Measurements from ENCODE around the gene NPC2. TPM values are rescaled to one million over a fixed set of nuclear protein-coding genes. Genes with fewer than 3 reads are reported as not detected.

Gene NPC2
- total and polyA plus RNA-seq, 9 of the 15 experiments (the other 6 are each of a cell fraction or from before 2014, with no cell fraction given): 16.6 to 74.1 (median 32.6) TPM

DNA sequence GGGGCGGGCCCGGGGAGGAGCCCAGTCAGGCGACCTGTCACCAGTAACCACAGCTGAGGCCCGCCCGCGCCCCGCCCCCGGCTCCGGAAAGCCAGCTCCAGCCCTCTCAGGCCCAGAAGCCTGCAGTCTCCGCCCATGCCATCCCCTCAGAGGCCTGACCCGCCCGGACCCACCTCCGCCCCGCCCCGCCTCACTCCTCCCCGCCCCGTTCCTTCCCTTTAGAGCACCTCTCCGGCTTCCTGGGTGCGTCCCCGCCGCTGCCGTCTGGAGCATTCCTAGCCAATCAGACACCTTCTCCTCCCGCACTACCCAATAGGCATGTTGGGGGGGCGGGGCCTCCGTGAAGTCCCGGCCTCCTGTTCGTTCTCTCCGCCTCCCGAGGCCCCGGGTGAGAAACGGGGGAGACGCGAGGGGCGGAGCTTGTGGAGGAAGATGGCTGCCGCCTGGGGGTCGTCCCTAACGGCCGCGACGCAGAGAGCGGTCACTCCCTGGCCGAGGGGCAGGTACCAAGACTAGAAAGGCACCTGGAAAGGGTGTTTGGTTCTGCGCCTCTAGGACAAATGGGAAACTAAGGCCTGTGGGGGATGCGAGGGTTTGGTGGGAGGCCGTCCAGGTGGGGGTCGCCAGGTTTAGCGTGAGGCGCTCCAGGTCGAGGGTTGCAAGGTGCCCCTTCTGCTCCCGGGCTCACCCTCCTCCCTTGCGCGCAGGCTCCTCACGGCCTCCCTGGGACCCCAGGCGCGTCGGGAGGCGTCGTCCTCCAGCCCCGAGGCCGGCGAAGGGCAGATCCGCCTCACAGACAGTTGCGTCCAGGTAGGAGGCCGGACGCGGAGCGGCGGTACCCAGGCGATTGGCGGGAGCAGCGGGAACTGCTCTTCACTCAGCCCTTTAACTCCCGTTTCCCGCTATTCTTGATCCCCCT, 497 bp upstream of the NPC2 start, which contains the start of gene ISCA2 (continued):
- no peak for TF ChIP-seq ZNF318 (IDR thresholded peaks at IDR 0.05; ENCODE audit: borderline replicate concordance in 1 of 2, low read depth in 1 of 2)
- no peak for TF ChIP-seq RAD51 (IDR thresholded peaks at IDR 0.05; ENCODE audit: borderline replicate concordance, low read depth)
- no peak for TF ChIP-seq MECOM (CRISPR knock-in tag; IDR thresholded peaks at IDR 0.05)
- no peak for TF ChIP-seq IRF9 (tag; IDR thresholded peaks at IDR 0.05)
- TF ChIP-seq ZNF395 (CRISPR knock-in tag; IDR thresholded peaks at IDR 0.05): no peak
- no peak for TF ChIP-seq HNRNPUL1 (IDR thresholded peaks at IDR 0.05; ENCODE audit: low read length)
- TF ChIP-seq SMAD1 (IDR thresholded peaks at IDR 0.05; ENCODE audit: low read depth, low read length, partially characterized antibody): no peak
- TF ChIP-seq, protein P1, sequence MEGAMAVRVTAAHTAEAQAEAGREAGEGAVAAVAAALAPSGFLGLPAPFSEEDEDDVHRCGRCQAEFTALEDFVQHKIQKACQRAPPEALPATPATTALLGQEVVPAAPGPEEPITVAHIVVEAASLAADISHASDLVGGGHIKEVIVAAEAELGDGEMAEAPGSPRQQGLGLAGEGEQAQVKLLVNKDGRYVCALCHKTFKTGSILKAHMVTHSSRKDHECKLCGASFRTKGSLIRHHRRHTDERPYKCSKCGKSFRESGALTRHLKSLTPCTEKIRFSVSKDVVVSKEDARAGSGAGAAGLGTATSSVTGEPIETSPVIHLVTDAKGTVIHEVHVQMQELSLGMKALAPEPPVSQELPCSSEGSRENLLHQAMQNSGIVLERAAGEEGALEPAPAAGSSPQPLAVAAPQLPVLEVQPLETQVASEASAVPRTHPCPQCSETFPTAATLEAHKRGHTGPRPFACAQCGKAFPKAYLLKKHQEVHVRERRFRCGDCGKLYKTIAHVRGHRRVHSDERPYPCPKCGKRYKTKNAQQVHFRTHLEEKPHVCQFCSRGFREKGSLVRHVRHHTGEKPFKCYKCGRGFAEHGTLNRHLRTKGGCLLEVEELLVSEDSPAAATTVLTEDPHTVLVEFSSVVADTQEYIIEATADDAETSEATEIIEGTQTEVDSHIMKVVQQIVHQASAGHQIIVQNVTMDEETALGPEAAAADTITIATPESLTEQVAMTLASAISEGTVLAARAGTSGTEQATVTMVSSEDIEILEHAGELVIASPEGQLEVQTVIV (CRISPR knock-in tag; IDR thresholded peaks at IDR 0.05; ENCODE audit: borderline replicate concordance): no peak
- no peak for TF ChIP-seq JUN (IDR thresholded peaks at IDR 0.05; ENCODE audit: borderline replicate concordance, low read depth, low read length)
- no peak for TF ChIP-seq JUN (CRISPR knock-in tag; IDR thresholded peaks at IDR 0.05; ENCODE audit: borderline replicate concordance)
- TF ChIP-seq E2F3 (CRISPR knock-in tag; IDR thresholded peaks at IDR 0.05): no peak
- TF ChIP-seq CTBP1 (IDR thresholded peaks at IDR 0.05; ENCODE audit: borderline replicate concordance): no peak

All from K562 (cell line).